ENCODE measurements around the gene BCO2. TPM values are rescaled to one million over a fixed set of nuclear protein-coding genes. Genes with fewer than 3 reads are reported as not detected.

Gene BCO2
- total RNA-seq, 1 donor from 2014 or later: 2.6 TPM

GRCh38 chr11:112212710-112213109 is 37.4 kb downstream of the BCO2 start:
- no peak overlapping the region for H3K4me3 Mint-ChIP-seq (ENCODE audit: unreplicated experiment)
- H3K9me3 Mint-ChIP-seq (ENCODE audit: unreplicated experiment): no peaks in the 10 kb centered on the region
- no peak overlapping the region for H3K27ac Mint-ChIP-seq (ENCODE audit: unreplicated experiment)
- no peak for DNase-seq (ENCODE audit: low spot score)
- H3K36me3 Mint-ChIP-seq (ENCODE audit: low read depth, unreplicated experiment): no peaks in the 10 kb centered on the region
- no peaks in the 10 kb centered on the region for H3K4me1 Mint-ChIP-seq (ENCODE audit: unreplicated experiment)
- TF ChIP-seq CTCF (IDR thresholded peaks at IDR 0.05; ENCODE audit: unreplicated experiment): no peak
- no peaks in the 10 kb centered on the region for H3K27me3 Mint-ChIP-seq (ENCODE audit: unreplicated experiment)

- H3K9me3 Mint-ChIP-seq (ENCODE audit: unreplicated experiment): no peaks in the 10 kb centered on the region
- no peak overlapping the region for H3K4me3 Mint-ChIP-seq (ENCODE audit: unreplicated experiment)
- no peaks in the 10 kb centered on the region for H3K27me3 Mint-ChIP-seq (ENCODE audit: unreplicated experiment)
- H3K27ac Mint-ChIP-seq (ENCODE audit: unreplicated experiment): no peak overlapping the region
- no peaks in the 10 kb centered on the region for H3K4me1 Mint-ChIP-seq (ENCODE audit: unreplicated experiment)
- no peaks in the 10 kb centered on the region for H3K36me3 Mint-ChIP-seq (ENCODE audit: low read depth, unreplicated experiment)
- TF ChIP-seq CTCF (IDR thresholded peaks at IDR 0.05; ENCODE audit: unreplicated experiment): no peak
- no peak for DNase-seq (ENCODE audit: low spot score)
Measured at GRCh38 chr11:112213753-112214152, 38.4 kb downstream of the BCO2 start.

GRCh38 chr11:112215621-112216020 is 40.3 kb downstream of the BCO2 start:
- DNase-seq (ENCODE audit: low spot score): no peak
- Mint-ChIP-seq H3K4me3 (ENCODE audit: unreplicated experiment) (no peak overlapping the region), H3K36me3 (ENCODE audit: low read depth, unreplicated experiment) (no peaks in the 10 kb centered on the region), H3K4me1 (ENCODE audit: unreplicated experiment) (peaks cover under 1% of the 10 kb centered on the region), H3K27ac (ENCODE audit: unreplicated experiment) (no peak overlapping the region), H3K9me3 (ENCODE audit: unreplicated experiment) (no peaks in the 10 kb centered on the region), H3K27me3 (ENCODE audit: unreplicated experiment) (no peaks in the 10 kb centered on the region)
- TF ChIP-seq CTCF (IDR thresholded peaks at IDR 0.05; ENCODE audit: unreplicated experiment): no peak

GRCh38 chr11:112216561-112217105 is 41.3 kb downstream of the BCO2 start:
- no peaks in the 10 kb centered on the region for H3K9me3 Mint-ChIP-seq (ENCODE audit: unreplicated experiment)
- no peak overlapping the region for H3K27ac Mint-ChIP-seq (ENCODE audit: unreplicated experiment)
- H3K27me3 Mint-ChIP-seq (ENCODE audit: unreplicated experiment): no peaks in the 10 kb centered on the region
- no peak overlapping the region for H3K4me3 Mint-ChIP-seq (ENCODE audit: unreplicated experiment)
- H3K4me1 Mint-ChIP-seq (ENCODE audit: unreplicated experiment): peaks cover 7% of the 10 kb centered on the region
- no peak for DNase-seq (ENCODE audit: low spot score)
- no peaks in the 10 kb centered on the region for H3K36me3 Mint-ChIP-seq (ENCODE audit: low read depth, unreplicated experiment)
- no peak for TF ChIP-seq CTCF (IDR thresholded peaks at IDR 0.05; ENCODE audit: unreplicated experiment)

- H3K4me3 Mint-ChIP-seq (ENCODE audit: unreplicated experiment): no peak overlapping the region
- peaks cover 9% of the 10 kb centered on the region for H3K4me1 Mint-ChIP-seq (ENCODE audit: unreplicated experiment)
- no peaks in the 10 kb centered on the region for H3K36me3 Mint-ChIP-seq (ENCODE audit: low read depth, unreplicated experiment)
- no peaks in the 10 kb centered on the region for H3K27me3 Mint-ChIP-seq (ENCODE audit: unreplicated experiment)
- peak; percentile 36 for DNase-seq (ENCODE audit: low spot score)
- peak; percentile 72 for TF ChIP-seq CTCF (IDR thresholded peaks at IDR 0.05; ENCODE audit: unreplicated experiment)
- H3K27ac Mint-ChIP-seq (ENCODE audit: unreplicated experiment): peak overlapping the region; percentile 32
- no peaks in the 10 kb centered on the region for H3K9me3 Mint-ChIP-seq (ENCODE audit: unreplicated experiment)
Measured at GRCh38 chr11:112219476-112220232, 44.3 kb downstream of the BCO2 start.
